HG03039 (cell line): ENCODE measurements around the gene SLC17A2.

Experiments used
- ATAC-seq: cut with Tn5 transposase; IDR thresholded peaks from one replicate; pipeline ENCODE4 v1.9.1; 2021; ENCODE audit warnings: mild to moderate bottlenecking, moderate library complexity; ENCODE audit not compliant: unreplicated experiment

SLC17A2 gene

GRCh38 chr6:25888626-25889025 is 41.9 kb downstream of the SLC17A2 start:
- ATAC-seq: no peak

- no peak for ATAC-seq
Measured at GRCh38 chr6:25886066-25886465, 44.4 kb downstream of the SLC17A2 start.

DNA sequence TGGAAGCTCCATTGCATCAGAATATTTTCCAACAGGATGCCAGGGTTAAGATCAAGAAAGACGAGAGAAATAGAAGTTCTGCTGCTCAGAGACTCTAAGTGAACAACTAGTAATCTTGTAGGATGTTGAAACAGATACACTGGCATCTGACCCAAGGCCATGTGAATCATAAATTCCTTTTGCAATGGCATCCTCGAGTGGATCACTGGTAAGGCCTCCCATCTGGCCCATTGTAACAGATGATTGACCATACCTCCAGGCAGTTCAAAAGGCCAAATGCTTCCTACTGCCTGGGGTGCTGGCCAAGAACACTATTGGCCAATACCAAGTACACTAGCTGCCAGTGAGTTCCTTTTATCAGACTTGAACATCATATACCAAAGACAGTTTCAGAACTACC is 46.5 kb downstream of the SLC17A2 start:
- no peak for ATAC-seq

DNA sequence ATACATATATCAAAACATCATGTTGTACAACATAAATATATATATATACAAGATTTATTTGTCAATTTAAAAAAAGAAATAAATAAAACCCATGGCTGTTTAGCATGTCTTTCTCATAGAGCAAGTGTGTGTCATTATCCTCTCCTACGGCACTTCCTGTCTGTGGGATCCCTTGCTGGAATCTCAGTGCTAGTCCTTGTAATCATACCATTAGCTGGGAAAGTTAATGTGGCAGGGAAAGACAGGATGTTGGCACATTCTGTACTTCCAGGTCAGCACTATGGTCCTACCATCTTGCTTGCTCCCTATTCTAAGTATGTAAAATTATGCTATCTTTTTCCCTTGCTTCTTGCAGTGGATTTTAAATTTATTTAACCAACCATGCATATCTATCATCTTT is 47.0 kb downstream of the SLC17A2 start:
- no peak for ATAC-seq

GRCh38 chr6:25882051-25882496 is 48.4 kb downstream of the SLC17A2 start:
- ATAC-seq: no peak

- no peak for ATAC-seq
Measured at GRCh38 chr6:25880601-25881000, 49.9 kb downstream of the SLC17A2 start.

GRCh38 chr6:25878721-25879322 is 51.7 kb downstream of the SLC17A2 start:
- no peak for ATAC-seq

DNA sequence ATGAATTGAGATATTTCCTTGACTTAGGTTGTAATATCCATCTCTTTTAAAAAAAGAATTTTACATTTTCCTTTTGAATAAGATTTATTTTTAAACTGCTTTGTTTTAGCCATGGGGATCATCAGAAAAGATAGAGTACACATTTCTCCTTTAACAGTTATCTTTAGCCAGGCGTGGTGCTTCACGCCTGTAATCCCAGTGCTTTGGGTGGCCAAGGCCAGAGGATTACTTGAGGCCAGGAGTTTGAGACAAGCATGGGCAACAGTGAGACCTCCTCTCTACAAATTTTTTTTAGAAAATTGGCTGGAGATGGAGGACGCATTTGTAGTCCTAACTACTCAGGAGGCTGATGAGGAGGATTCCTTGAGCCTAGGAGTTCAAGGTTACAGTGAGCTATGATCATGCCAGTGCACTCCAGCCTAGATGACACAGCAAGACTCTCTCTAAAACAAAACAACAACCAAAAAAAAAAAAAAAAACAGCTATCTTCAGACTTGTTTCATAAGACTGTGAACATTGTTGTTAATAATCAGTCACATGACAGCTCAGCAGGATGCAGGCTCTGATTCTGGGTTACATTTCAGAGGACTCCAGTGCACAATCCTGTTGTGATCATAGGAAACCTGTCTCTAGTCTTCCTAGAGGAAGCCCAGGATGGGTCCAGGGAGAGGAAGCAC is 54.4 kb downstream of the SLC17A2 start:
- no peak for ATAC-seq

GRCh38 chr6:25875563-25875905 is 55.0 kb downstream of the SLC17A2 start:
- ATAC-seq: no peak

- ATAC-seq: no peak
Measured at GRCh38 chr6:25874822-25875562, 55.5 kb downstream of the SLC17A2 start.

GRCh38 chr6:25874118-25874517 is 56.4 kb downstream of the SLC17A2 start, which contains the start of gene SLC17A3:
Gene SLC17A3, minus strand, starts transcription at chr6:25874243. Its CDS starts 5,856 bp downstream, at chr6:25868387.
- ATAC-seq: no peak

GRCh38 chr6:25872814-25873213 is 57.7 kb downstream of the SLC17A2 start:
- ATAC-seq: no peak

- ATAC-seq: no peak
Measured at GRCh38 chr6:25869840-25870239, 60.7 kb downstream of the SLC17A2 start.

- no peak for ATAC-seq
Measured at GRCh38 chr6:25868436-25869183, 61.9 kb downstream of the SLC17A2 start.

GRCh38 chr6:25866011-25866410 is 64.5 kb downstream of the SLC17A2 start:
- ATAC-seq: no peak

- ATAC-seq: no peak
Measured at GRCh38 chr6:25863360-25863759, 67.1 kb downstream of the SLC17A2 start.
